ENCODE results near the gene CABP5. TPM values are rescaled to one million over a fixed set of nuclear protein-coding genes. Genes with fewer than 3 reads are reported as not detected.
A peak's percentile ranks its signal among the peaks of the same experiment; 100 is the strongest.
"Not testable (repeated sequence)": the region's sequence is repeated elsewhere in the genome, so short reads cannot be mapped to it uniquely, and the experiment has no call there.

The CABP5 gene
- not detected in 3 replicates for polyA plus RNA-seq
- polyA plus RNA-seq (2011; ENCODE audit: low read depth), result not detected
- not detected in 2 replicates for polyA plus RNA-seq (2011; cell fraction: cytosol; rRNA removed)
- polyA plus RNA-seq (2011; cell fraction: nucleus; rRNA removed), result not detected in 2 replicates
- polyA plus RNA-seq (2012; ENCODE audit: low replicate concordance), result not detected in 2 replicates
- polyA minus RNA-seq, result not detected in 3 replicates
- polyA minus RNA-seq (2011; cell fraction: cytosol; rRNA and poly(A)+ RNA removed), result not detected
- polyA minus RNA-seq (2011; cell fraction: nucleus; rRNA and poly(A)+ RNA removed), result not detected in 2 replicates

GRCh38 chr19:48043675-48044258 is at the start of gene CABP5:
CABP5 (minus strand) TSS chr19:48044079; CDS start chr19:48043922, 157 bp downstream.
- Histone ChIP-seq H3K9ac (ENCODE audit: control insufficient read depth, extremely low read depth, insufficient read depth, low read length) (no peak within 1 kb of the TSS), H3K4me3 (ENCODE audit: control insufficient read depth in 2 of 3, extremely low read depth in 1 of 3, insufficient read depth in 2 of 3, low read depth in 1 of 3, low read length in 3 of 3) (no peak within 1 kb of the TSS), H3K27me3 (ENCODE audit: control insufficient read depth, extremely low read depth, insufficient read depth, low read length) (no peaks in the 10 kb centered on the region), H3K9me3 (ENCODE audit: control insufficient read depth, low read depth, low read length) (no peaks in the 10 kb centered on the region), H2AFZ (ENCODE audit: control insufficient read depth, low read length) (no peak within 1 kb of the TSS), H3K36me3 (ENCODE audit: control insufficient read depth in 2 of 2, extremely low read depth in 1 of 2, insufficient read depth in 2 of 2, low read length in 2 of 2) (no peaks in the 10 kb centered on the region), H3K27ac (ENCODE audit: control insufficient read depth, insufficient read depth, low read length) (no peak within 1 kb of the TSS), H3K79me2 (ENCODE audit: control insufficient read depth, insufficient read depth, low read length) (no peaks in the 10 kb centered on the region), H3K4me1 (ENCODE audit: control insufficient read depth, extremely low read depth, insufficient read depth, low read length) (no peaks in the 10 kb centered on the region), H3K4me2 (ENCODE audit: control insufficient read depth, extremely low read depth, insufficient read depth, low read depth, low read length) (no peak within 1 kb of the TSS), H4K20me1 (ENCODE audit: control insufficient read depth, extremely low read depth, insufficient read depth, low read length) (no peaks in the 10 kb centered on the region), H3K9me1 (ENCODE audit: control insufficient read depth, extremely low read depth, insufficient read depth, low read length) (no peaks in the 10 kb centered on the region)
- FAIRE-seq (no peak), DNase-seq (ENCODE audit: low read depth, low spot score) (no peak)
- TF ChIP-seq CTCF (optimal IDR thresholded peaks at IDR 0.05 in 1 of 3, IDR thresholded peaks at IDR 0.05 in 1 of 3, conservative IDR thresholded peaks at IDR 0.05 in 1 of 3; ENCODE audit: extremely low read depth in 1 of 3, insufficient read depth in 2 of 3, low read length in 3 of 3), result no peak
- no peak for TF ChIP-seq EZH2 (IDR thresholded peaks at IDR 0.05; ENCODE audit: low read length)
- dilution Hi-C loops (cut with MboI; ENCODE audit: extremely low pct_ligation_motif_present, low sequenced_read_pairs), result no loop called here

GRCh38 chr19:48091111-48091718 is 47.3 kb upstream of the CABP5 start:
- H3K4me1 ChIP-seq (ENCODE audit: control insufficient read depth, extremely low read depth, insufficient read depth, low read length); H3K9ac ChIP-seq (ENCODE audit: control insufficient read depth, extremely low read depth, insufficient read depth, low read length); H4K20me1 ChIP-seq (ENCODE audit: control insufficient read depth, extremely low read depth, insufficient read depth, low read length); FAIRE-seq; dilution Hi-C loops (cut with MboI; ENCODE audit: extremely low pct_ligation_motif_present, low sequenced_read_pairs); H3K36me3 ChIP-seq (ENCODE audit: control insufficient read depth in 2 of 2, extremely low read depth in 1 of 2, insufficient read depth in 2 of 2, low read length in 2 of 2); H3K4me3 ChIP-seq (ENCODE audit: control insufficient read depth in 2 of 3, extremely low read depth in 1 of 3, insufficient read depth in 2 of 3, low read depth in 1 of 3, low read length in 3 of 3); H3K4me2 ChIP-seq (ENCODE audit: control insufficient read depth, extremely low read depth, insufficient read depth, low read depth, low read length); H3K27ac ChIP-seq (ENCODE audit: control insufficient read depth, insufficient read depth, low read length); H3K79me2 ChIP-seq (ENCODE audit: control insufficient read depth, insufficient read depth, low read length); H3K9me1 ChIP-seq (ENCODE audit: control insufficient read depth, extremely low read depth, insufficient read depth, low read length); H2AFZ ChIP-seq (ENCODE audit: control insufficient read depth, low read length); H3K9me3 ChIP-seq (ENCODE audit: control insufficient read depth, low read depth, low read length): not testable (repeated sequence)
- peaks cover 18% of the 10 kb centered on the region for H3K27me3 ChIP-seq (ENCODE audit: control insufficient read depth, extremely low read depth, insufficient read depth, low read length)
- peak; percentile 32 for DNase-seq (ENCODE audit: low read depth, low spot score)

Data from keratinocyte (primary cell).